Stimulated activated CD8-positive, alpha-beta memory T cell treated with anti-CD3 and anti-CD28 coated beads, Interleukin-7, amount 100 ng/mL, for 4 hours (primary cell): ENCODE results near the gene ADPRH.

Experiments used
- DNase-seq, 2 donors: peaks; one replicate each; pipeline ENCODE4 v3.0.0-alpha.2; 2020; ENCODE audit warnings: low read depth in 2 of 2

The ADPRH gene

DNA sequence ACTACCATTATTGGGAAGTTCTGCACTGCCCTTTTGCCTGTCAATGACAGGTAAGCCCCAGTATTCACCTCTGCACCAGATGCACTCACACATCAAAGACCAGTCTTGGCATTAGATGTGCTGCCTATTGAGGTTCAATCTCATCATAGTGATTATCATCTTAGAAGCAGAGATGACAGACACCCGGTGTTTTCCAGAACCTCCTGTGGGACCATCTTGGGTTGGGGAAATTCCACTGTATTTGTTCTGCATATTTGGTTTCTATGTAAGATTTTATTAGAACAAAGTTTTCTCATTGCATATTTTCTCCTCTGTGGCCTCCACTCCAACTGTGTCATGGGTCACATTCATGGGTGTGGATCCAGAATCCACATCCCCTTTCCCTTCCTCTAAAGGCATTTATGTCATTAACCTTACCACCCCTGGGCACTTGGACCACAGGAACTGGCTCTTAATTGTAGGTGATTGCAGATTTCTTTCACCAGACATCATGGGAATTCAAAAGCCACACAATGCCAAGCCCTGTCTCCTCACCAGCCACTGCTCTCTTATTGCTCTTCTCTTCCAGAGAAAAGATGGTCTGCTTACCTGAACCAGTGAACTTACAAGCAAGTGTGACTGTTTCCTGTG lies 49.6 kb downstream of the ADPRH start:
- no peak for DNase-seq

- DNase-seq = no peak
Observed at GRCh38 chr3:119630128-119630879, 51.0 kb downstream of the ADPRH start.

GRCh38 chr3:119630880-119631329 lies 51.6 kb downstream of the ADPRH start:
- no peak for DNase-seq

DNA sequence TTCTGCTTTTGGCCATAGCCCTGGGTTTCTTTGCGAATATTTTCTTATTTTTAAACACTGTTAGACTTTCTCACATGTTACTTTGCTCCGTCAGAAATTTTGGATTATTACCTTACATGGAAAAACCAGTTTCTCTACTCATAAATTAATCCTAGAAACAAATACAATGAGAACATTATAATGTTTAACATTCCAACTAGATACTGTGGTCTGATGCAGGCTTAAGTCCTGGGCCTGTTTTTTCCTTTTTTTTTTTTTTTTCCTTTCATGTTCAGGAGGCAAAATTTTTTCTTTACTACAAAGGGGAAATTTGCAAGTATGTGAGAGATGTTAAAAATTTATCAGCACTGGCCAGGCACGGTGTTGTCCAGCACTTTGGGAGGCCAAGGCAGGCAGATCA lies 52.2 kb downstream of the ADPRH start:
- DNase-seq = no peak

DNA sequence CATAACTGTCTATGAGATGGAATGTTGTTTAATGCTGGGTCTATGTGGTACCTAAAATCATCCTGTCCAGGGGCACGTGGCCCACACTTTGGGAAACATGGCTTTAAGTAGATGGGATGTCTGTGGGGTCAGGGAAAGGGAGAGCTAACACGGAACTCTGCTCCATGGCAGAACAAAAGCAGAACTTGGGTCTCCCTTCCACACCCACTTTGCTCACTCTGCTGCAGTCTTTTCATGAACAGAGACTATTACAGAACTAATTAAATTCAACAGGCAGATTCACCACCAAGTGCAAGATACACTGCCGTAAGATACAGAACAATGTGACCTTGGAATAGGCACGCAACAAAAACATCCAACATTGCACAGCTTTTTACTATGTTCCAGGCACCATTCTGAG lies 52.9 kb downstream of the ADPRH start:
- no peak for DNase-seq

DNA sequence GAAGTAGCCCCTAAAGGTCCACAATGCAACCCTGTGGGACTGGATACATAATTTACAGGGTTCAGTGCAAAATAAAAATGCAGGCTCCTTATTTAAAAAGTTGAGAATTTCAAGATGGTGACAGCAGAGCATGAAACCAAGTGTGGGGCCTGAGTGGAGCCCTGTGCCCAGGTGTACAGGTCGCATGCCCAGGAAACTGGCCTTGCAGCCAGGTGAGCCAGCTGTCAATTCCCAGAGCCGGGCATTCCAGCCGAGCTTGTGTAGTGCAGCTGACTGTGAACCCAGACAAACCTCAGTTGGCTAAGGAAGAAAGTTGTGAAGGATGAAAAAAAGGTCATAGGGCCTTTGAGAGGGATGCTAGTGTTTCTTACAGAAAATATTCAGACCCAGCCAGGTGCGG lies 53.5 kb downstream of the ADPRH start:
- no peak for DNase-seq

- no peak for DNase-seq
Observed at GRCh38 chr3:119635719-119636118, 56.4 kb downstream of the ADPRH start.

- DNase-seq = no peak
Observed at GRCh38 chr3:119636249-119636648, 57.0 kb downstream of the ADPRH start.

DNA sequence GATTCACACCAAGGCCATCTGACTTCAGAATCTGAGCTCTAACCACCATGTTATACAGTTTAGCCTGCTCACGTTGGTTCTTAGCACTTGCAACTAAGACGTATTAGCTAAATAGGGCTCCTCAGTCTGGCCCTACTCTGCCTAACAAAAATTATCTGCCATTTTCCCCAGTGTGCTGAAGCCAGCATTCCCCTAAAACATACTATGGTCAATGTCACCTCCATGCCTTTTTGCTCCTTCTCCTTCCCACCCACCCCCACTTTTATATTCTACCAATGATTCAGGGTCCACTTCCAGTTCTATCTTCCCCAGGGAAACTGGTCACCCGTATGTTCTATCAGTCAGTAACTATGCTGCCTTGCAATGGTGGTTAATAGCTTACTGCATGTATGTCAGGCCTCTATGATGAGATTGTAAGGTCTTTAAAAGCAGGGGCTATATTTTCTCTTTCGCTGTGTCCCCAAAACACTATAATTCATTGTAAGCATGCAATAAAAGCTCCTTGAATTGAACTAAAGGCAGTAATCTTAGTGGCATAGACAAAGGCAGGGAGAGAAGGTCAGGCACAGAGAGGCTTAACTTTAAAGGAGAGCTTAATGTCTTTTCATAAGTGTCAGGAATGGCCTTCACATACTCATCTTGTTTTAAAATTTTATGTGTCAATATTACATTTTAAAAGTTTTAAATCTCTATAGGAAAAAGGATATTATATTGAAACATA lies 57.8 kb downstream of the ADPRH start:
- DNase-seq = no peak

- DNase-seq = no peak
Observed at GRCh38 chr3:119637679-119638477, 58.6 kb downstream of the ADPRH start.
